Right ventricle myocardium superior (tissue), 1 donor: ENCODE data around the gene GABPB1. TPM values are rescaled to one million over a fixed set of nuclear protein-coding genes. Genes with fewer than 3 reads are reported as not detected.

Experiments
- ATAC-seq: fragments of 200-7000 bp; cut with Tn5 transposase; one replicate; pipeline ENCODE4 v1.9.1; 2020; ENCODE audit warnings: mild to moderate bottlenecking; ENCODE audit not compliant: poor library complexity
- DNase-seq: peaks from one replicate; pipeline ENCODE4 v3.0.0-alpha.2; 2020
- intact Hi-C: fragments of 100-400 bp; cut with DNase I; formaldehyde crosslinking; loops from one replicate; pipeline ENCODE4 v1.11.2; 2022
- total RNA-seq: library from RNA; stranded (reverse); fragmentation: NEBNext Ultra II Directional; extraction: Animal tissue kit (Norgen Biotek cat#: 25700); gene quantifications from one replicate; pipeline ENCODE4 v1.2.1, GENCODE V29; 2021
- donor health status: DM: no; HTN: yes; CAD: no; lungs with severe emphysema.

GABPB1 gene
- total RNA-seq, 1 donor from 2014 or later: 8.4 TPM

DNA sequence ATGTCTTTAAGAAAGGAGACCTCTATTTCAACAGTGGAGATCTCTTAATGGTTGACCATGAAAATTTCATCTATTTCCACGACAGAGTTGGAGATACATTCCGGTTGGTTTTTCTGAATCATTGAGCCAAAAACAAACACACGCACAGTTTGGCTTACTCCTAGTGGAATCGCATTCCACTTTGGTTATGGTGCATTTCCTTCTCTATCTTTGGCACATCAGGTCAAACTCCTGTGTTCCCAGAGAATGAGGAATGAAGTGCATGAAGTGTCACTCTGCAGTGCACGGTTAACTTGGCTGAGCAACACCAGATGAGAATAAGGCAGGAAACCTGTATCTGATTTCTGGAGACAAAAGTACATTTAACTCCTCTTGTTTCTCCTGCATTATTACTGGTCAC, 127.9 kb downstream of the GABPB1 start:
- intact Hi-C loops: no loop called here
- DNase-seq: no peak
- ATAC-seq: no peak

DNA sequence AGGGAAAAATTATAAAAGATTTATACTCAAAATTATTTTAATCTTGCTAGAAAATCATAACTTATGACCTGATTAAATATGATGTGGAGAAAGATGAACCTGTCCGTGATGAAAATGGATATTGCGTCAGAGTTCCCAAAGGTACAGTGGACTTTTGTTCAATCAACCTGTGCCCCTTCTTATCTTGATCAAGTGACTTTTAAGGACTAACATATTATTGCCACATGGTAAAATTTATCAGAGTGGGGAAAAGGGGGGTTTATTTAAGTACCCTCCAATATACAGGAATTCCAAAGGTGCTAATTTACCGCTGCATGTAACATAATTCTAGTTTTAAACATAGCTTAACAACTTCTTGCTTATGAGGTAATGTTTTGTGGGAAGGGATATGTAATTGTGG, 129.1 kb downstream of the GABPB1 start:
- ATAC-seq (no peak), DNase-seq (no peak)
- intact Hi-C loops: no loop called here

Other genes starting within 250 kb of the GABPB1 start
- 3.6 TPM for gene ATP8B4, start 236.0 kb downstream of the GABPB1 start, total RNA-seq
- 0.24 TPM for gene SLC27A2, start 173.0 kb downstream of the GABPB1 start, total RNA-seq
- 0.65 TPM for gene HDC, start 89.5 kb downstream of the GABPB1 start, total RNA-seq
- gene USP8, start 69.2 kb upstream of the GABPB1 start, total RNA-seq: 42.4 TPM
- gene USP50, start 191.5 kb upstream of the GABPB1 start, total RNA-seq: 0.97 TPM